Fibroblast of lung (primary cell): ENCODE results near the gene RFXANK.

Experiments used
- EZH2 ChIP-seq: IDR thresholded peaks from 2 replicates; pipeline ENCODE4 v1.5.1; 2012; ENCODE audit warnings: low read length, control low read depth, mild to moderate bottlenecking; ENCODE audit errors: missing control alignments
- TF ChIP-seq, protein P1 (sequence below), 2 donors: IDR thresholded peaks in 1 of 2; conservative IDR thresholded peaks in 1 of 2; 1 replicate in 1 of 2; 2 replicates in 1 of 2; pipeline ENCODE4 v1.5.1; 2011 to 2012; ENCODE audit warnings: low read length in 2 of 2, control low read depth in 1 of 2, inconsistent platforms in 1 of 2, low read depth in 1 of 2, mild to moderate bottlenecking in 1 of 2

- TF ChIP-seq, protein P1, sequence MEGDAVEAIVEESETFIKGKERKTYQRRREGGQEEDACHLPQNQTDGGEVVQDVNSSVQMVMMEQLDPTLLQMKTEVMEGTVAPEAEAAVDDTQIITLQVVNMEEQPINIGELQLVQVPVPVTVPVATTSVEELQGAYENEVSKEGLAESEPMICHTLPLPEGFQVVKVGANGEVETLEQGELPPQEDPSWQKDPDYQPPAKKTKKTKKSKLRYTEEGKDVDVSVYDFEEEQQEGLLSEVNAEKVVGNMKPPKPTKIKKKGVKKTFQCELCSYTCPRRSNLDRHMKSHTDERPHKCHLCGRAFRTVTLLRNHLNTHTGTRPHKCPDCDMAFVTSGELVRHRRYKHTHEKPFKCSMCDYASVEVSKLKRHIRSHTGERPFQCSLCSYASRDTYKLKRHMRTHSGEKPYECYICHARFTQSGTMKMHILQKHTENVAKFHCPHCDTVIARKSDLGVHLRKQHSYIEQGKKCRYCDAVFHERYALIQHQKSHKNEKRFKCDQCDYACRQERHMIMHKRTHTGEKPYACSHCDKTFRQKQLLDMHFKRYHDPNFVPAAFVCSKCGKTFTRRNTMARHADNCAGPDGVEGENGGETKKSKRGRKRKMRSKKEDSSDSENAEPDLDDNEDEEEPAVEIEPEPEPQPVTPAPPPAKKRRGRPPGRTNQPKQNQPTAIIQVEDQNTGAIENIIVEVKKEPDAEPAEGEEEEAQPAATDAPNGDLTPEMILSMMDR (conservative IDR thresholded peaks at IDR 0.05 in 1 of 2, IDR thresholded peaks at IDR 0.05 in 1 of 2; ENCODE audit: low read depth in 1 of 2, low read length in 2 of 2), result no peak
- TF ChIP-seq EZH2, result no peak
Measured at GRCh38 chr19:19159534-19159933, 32.5 kb upstream of the RFXANK start.
